Mammary epithelial cell (primary cell): ENCODE data around the gene SRGAP3.

ENCODE experiments used
- CTCF ChIP-seq, 2 donors: IDR thresholded peaks in 1 of 2; conservative IDR thresholded peaks in 1 of 2; 2 replicates each; pipeline ENCODE4 v1.5.1; 2011 to 2012; ENCODE audit warnings: inconsistent platforms in 2 of 2, low read length in 2 of 2, mild to moderate bottlenecking in 2 of 2, control low read depth in 1 of 2, low read depth in 1 of 2; ENCODE audit not compliant: insufficient read depth in 1 of 2; ENCODE audit errors: extremely low read depth in 1 of 2
- EZH2 ChIP-seq: IDR thresholded peaks from 2 replicates; pipeline ENCODE4 v1.6.1; 2012; ENCODE audit warnings: low read length, inconsistent platforms, borderline replicate concordance

- no peak for TF ChIP-seq EZH2
- no peak for TF ChIP-seq CTCF (conservative IDR thresholded peaks at IDR 0.05 in 1 of 2, IDR thresholded peaks at IDR 0.05 in 1 of 2; ENCODE audit: extremely low read depth in 1 of 2, insufficient read depth in 1 of 2, low read depth in 1 of 2, low read length in 2 of 2)
Measured at GRCh38 chr3:8983026-8983425, 266.4 kb downstream of the SRGAP3 start.
